Measurements from ENCODE around the gene LRFN2. TPM values are rescaled to one million over a fixed set of nuclear protein-coding genes. Genes with fewer than 3 reads are reported as not detected.

Gene LRFN2
- total RNA-seq, 1 donor from 2014 or later: not detected

- Histone ChIP-seq H3K9me3 (no peaks in the 10 kb centered on the region), H3K36me3 (no peaks in the 10 kb centered on the region), H3K27me3 (no peaks in the 10 kb centered on the region), H3K4me3 (no peak overlapping the region), H3K4me1 (no peaks in the 10 kb centered on the region), H3K27ac (no peak overlapping the region)
- DNase-seq (ENCODE audit: low spot score in 2 of 2): no peak
- no peak for TF ChIP-seq CTCF (IDR thresholded peaks at IDR 0.05)
- intact Hi-C loops (cut with DNase I): no loop called here
Measured at GRCh38 chr6:40489798-40490197, 97.4 kb downstream of the LRFN2 start.

DNA sequence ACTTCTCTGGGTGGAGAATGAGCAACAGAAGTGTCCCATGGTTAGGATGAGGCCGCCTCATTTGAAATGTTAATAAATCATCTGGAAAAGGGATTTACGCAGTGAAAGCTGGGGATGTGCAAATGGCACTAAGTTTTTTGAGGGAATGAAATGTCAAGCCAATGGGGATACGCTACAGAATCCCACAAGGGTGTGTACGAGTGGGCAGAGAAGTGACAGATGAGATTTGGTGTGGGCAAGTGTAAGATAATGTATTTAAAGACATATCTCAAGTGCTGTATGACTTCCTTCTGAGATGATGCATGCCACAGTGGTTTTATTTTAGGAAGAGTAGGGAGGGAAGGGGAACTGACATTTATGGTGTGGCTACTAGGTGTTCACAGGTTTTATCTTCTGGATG, 100.6 kb downstream of the LRFN2 start:
- intact Hi-C loops (cut with DNase I): no loop called here
- H3K27me3 ChIP-seq: no peaks in the 10 kb centered on the region
- no peak for DNase-seq (ENCODE audit: low spot score in 2 of 2)
- H3K9me3 ChIP-seq: no peaks in the 10 kb centered on the region
- no peak for TF ChIP-seq CTCF (IDR thresholded peaks at IDR 0.05)
- no peaks in the 10 kb centered on the region for H3K4me1 ChIP-seq
- no peaks in the 10 kb centered on the region for H3K36me3 ChIP-seq
- no peak overlapping the region for H3K4me3 ChIP-seq
- H3K27ac ChIP-seq: no peak overlapping the region

DNA sequence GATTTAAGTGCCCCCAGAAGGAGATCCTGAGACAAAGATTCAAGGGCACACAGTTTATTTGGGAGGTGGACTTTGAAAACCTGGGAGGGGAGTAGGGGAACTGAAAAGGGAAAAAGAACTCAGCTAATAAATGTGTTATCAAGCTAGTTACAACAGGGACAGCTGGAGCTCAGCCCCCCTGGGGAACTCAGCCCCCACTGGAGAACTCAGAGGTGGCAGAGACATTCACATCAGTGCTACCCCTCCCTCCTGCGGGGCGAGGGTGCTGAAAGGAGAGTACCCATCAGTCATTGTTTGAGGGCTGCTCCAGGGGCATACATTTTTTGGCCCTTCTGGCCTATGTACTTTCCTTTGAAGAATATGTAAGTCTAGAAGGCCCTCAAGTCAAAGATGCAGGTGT, 101.4 kb downstream of the LRFN2 start:
- Histone ChIP-seq H3K4me1 (no peaks in the 10 kb centered on the region), H3K36me3 (no peaks in the 10 kb centered on the region), H3K27me3 (no peaks in the 10 kb centered on the region), H3K27ac (no peak overlapping the region), H3K9me3 (no peaks in the 10 kb centered on the region), H3K4me3 (no peak overlapping the region)
- no peak for TF ChIP-seq CTCF (IDR thresholded peaks at IDR 0.05)
- no peak for DNase-seq (ENCODE audit: low spot score in 2 of 2)
- intact Hi-C loops (cut with DNase I): no loop called here

- H3K4me3 ChIP-seq: no peak overlapping the region
- no peaks in the 10 kb centered on the region for H3K36me3 ChIP-seq
- H3K9me3 ChIP-seq: no peaks in the 10 kb centered on the region
- no peaks in the 10 kb centered on the region for H3K27me3 ChIP-seq
- no peak overlapping the region for H3K27ac ChIP-seq
- no peaks in the 10 kb centered on the region for H3K4me1 ChIP-seq
- no peak for DNase-seq (ENCODE audit: low spot score in 2 of 2)
- no peak for TF ChIP-seq CTCF (IDR thresholded peaks at IDR 0.05)
- intact Hi-C loops (cut with DNase I): no loop called here
Measured at GRCh38 chr6:40485300-40485699, 101.9 kb downstream of the LRFN2 start.

- Histone ChIP-seq H3K27me3 (no peaks in the 10 kb centered on the region), H3K27ac (no peak overlapping the region), H3K4me1 (no peaks in the 10 kb centered on the region), H3K9me3 (no peaks in the 10 kb centered on the region), H3K4me3 (no peak overlapping the region), H3K36me3 (no peaks in the 10 kb centered on the region)
- no peak for TF ChIP-seq CTCF (IDR thresholded peaks at IDR 0.05)
- DNase-seq (ENCODE audit: low spot score in 2 of 2): no peak
- intact Hi-C loops (cut with DNase I): no loop called here
Measured at GRCh38 chr6:40484066-40484465, 103.1 kb downstream of the LRFN2 start.

- intact Hi-C loops (cut with DNase I): no loop called here
- Histone ChIP-seq H3K27me3 (no peaks in the 10 kb centered on the region), H3K9me3 (no peaks in the 10 kb centered on the region), H3K4me1 (no peaks in the 10 kb centered on the region), H3K36me3 (no peaks in the 10 kb centered on the region), H3K4me3 (no peak overlapping the region), H3K27ac (no peak overlapping the region)
- no peak for DNase-seq (ENCODE audit: low spot score in 2 of 2)
- no peak for TF ChIP-seq CTCF (IDR thresholded peaks at IDR 0.05)
Measured at GRCh38 chr6:40482532-40482931, 104.6 kb downstream of the LRFN2 start.

All from ascending aorta (tissue), 2 donors.